OCI-LY1 (cell line): Measurements from ENCODE around the gene POLE.

Source experiments
- H2AFZ ChIP-seq: fragments of 200-600 bp; sonication (generic), shearing (Covaris generic); 2 replicates; pipeline ENCODE4 v1.6.0; 2014; ENCODE audit warnings: antibody characterized with exemption, mild to moderate bottlenecking, low read length
- H3F3A ChIP-seq: fragments of 200-600 bp; sonication (generic), shearing (Covaris generic); 2 replicates; pipeline ENCODE4 v1.6.0; 2014; ENCODE audit warnings: mild to moderate bottlenecking, antibody characterized with exemption, low read length, moderate library complexity; ENCODE audit not compliant: insufficient read depth
- H3K27ac ChIP-seq: fragments of 200-600 bp; sonication (generic); 2 replicates; pipeline ENCODE4 v1.5.1; 2014; ENCODE audit warnings: low read length, mixed run types, mild to moderate bottlenecking, low read depth; ENCODE audit not compliant: poor library complexity, severe bottlenecking
- H3K27me3 ChIP-seq: fragments of 200-600 bp; sonication (generic); 2 replicates; pipeline ENCODE4 v1.6.0; 2014; ENCODE audit warnings: antibody characterized with exemption, mild to moderate bottlenecking, low read length, moderate library complexity; ENCODE audit not compliant: insufficient read depth
- H3K36me3 ChIP-seq: fragments of 200-600 bp; sonication (generic); 2 replicates; pipeline ENCODE4 v1.6.1; 2014; ENCODE audit warnings: mild to moderate bottlenecking, antibody characterized with exemption, low read length, moderate library complexity, mixed read lengths; ENCODE audit not compliant: insufficient read depth
- H3K4me1 ChIP-seq: fragments of 200-600 bp; sonication (generic); 2 replicates; pipeline ENCODE4 v1.5.1; 2014; ENCODE audit warnings: mild to moderate bottlenecking, low read length, moderate library complexity; ENCODE audit not compliant: insufficient read depth, severe bottlenecking
- H3K4me2 ChIP-seq: fragments of 200-600 bp; sonication (generic), shearing (Covaris generic); 2 replicates; pipeline ENCODE4 v1.6.1; 2014; ENCODE audit warnings: low read length
- H3K4me3 ChIP-seq: fragments of 200-600 bp; sonication (generic); 2 replicates; pipeline ENCODE4 v1.5.1; 2014; ENCODE audit warnings: low read length, low read depth, mild to moderate bottlenecking, mixed read lengths; ENCODE audit not compliant: poor library complexity, severe bottlenecking
- H3K79me2 ChIP-seq: fragments of 200-600 bp; shearing (Covaris generic); 2 replicates; pipeline ENCODE4 v1.6.1; 2016; ENCODE audit warnings: mixed run types, low read length, mixed read lengths; ENCODE audit not compliant: insufficient read depth
- H3K9ac ChIP-seq: fragments of 200-600 bp; sonication (generic), shearing (Covaris generic); 2 replicates; pipeline ENCODE4 v1.6.1; 2014; ENCODE audit warnings: mild to moderate bottlenecking, low read length, mixed read lengths
- H3K9me2 ChIP-seq: fragments of 200-600 bp; sonication (generic), shearing (Covaris generic); 2 replicates; pipeline ENCODE4 v1.6.1; 2014; ENCODE audit warnings: low read depth, mild to moderate bottlenecking, low read length, mixed read lengths
- H3K9me3 ChIP-seq: fragments of 200-600 bp; shearing (Covaris generic); 2 replicates; pipeline ENCODE4 v1.6.1; 2014; ENCODE audit warnings: low read length, mixed read lengths
- H4K20me1 ChIP-seq: fragments of 200-600 bp; sonication (generic), shearing (Covaris generic); 2 replicates; pipeline ENCODE4 v1.6.0; 2016; ENCODE audit warnings: mild to moderate bottlenecking, low read length; ENCODE audit not compliant: insufficient read depth
- EZH2 ChIP-seq: fragments of 200-600 bp; sonication (generic), shearing (Covaris generic); IDR thresholded peaks from 2 replicates; pipeline ENCODE4 v1.8.0; 2017; ENCODE audit warnings: borderline replicate concordance, mixed run types, mild to moderate bottlenecking, antibody characterized with exemption, low read length, moderate library complexity, mixed read lengths
- TF ChIP-seq, protein P1 (sequence below): fragments of 200-600 bp; sonication (generic), shearing (Covaris generic); IDR thresholded peaks from 2 replicates; pipeline ENCODE4 v1.5.1; 2017; ENCODE audit warnings: mild to moderate bottlenecking, antibody characterized with exemption, low read length, moderate library complexity, mixed read lengths

The POLE gene

DNA sequence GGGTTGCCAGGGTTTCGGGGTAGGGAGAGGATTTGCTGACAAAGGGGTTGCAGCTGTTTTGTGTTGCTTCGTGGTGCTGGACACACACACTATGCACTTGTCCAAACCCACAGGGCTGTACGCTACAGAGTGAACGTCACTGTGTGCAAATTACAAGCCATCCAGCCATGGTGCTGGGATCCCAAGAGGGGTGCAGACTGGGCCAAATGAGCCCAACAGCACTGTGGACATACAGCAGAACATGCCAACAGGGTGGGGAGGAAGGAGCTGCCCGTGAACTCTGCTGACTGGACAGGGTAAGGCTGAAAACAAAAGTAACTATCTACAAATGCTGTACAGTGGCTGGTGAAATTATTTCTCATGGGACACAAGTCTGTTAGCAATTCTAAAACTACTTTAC, 25.2 kb downstream of the POLE start:
- Histone ChIP-seq H3F3A (no peaks in the 10 kb centered on the region), H3K36me3 (peaks cover 100% of the 10 kb centered on the region), H2AFZ (no peak overlapping the region), H3K9me2 (no peaks in the 10 kb centered on the region), H3K27me3 (no peaks in the 10 kb centered on the region), H3K9ac (no peak overlapping the region), H3K4me1 (no peaks in the 10 kb centered on the region), H3K9me3 (no peaks in the 10 kb centered on the region), H3K27ac (no peak overlapping the region), H3K4me3 (no peak overlapping the region), H4K20me1 (no peaks in the 10 kb centered on the region), H3K4me2 (no peak overlapping the region), H3K79me2 (no peaks in the 10 kb centered on the region)
- TF ChIP-seq, protein P1, sequence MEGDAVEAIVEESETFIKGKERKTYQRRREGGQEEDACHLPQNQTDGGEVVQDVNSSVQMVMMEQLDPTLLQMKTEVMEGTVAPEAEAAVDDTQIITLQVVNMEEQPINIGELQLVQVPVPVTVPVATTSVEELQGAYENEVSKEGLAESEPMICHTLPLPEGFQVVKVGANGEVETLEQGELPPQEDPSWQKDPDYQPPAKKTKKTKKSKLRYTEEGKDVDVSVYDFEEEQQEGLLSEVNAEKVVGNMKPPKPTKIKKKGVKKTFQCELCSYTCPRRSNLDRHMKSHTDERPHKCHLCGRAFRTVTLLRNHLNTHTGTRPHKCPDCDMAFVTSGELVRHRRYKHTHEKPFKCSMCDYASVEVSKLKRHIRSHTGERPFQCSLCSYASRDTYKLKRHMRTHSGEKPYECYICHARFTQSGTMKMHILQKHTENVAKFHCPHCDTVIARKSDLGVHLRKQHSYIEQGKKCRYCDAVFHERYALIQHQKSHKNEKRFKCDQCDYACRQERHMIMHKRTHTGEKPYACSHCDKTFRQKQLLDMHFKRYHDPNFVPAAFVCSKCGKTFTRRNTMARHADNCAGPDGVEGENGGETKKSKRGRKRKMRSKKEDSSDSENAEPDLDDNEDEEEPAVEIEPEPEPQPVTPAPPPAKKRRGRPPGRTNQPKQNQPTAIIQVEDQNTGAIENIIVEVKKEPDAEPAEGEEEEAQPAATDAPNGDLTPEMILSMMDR, result no peak
- TF ChIP-seq EZH2, result no peak

DNA sequence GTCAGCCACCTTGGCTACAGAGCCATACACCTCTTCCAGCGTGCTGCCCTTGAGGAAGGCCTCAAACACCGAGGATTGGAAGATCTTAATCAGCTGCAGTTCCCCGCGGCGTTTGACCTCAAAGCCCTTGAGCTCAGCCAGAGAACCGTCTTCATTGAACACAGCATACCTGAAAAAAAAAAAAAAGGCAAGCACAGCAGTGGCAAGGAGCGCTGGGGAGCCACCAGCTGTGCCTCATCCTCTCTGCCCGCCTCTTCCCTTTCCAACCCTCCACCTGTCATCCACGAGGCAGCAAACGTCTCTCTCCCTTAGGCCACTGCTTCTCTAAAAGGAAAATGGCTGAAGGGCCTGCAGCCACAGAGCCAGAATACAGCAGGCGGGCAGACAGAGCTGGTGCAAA, 26.1 kb downstream of the POLE start:
- peaks cover 100% of the 10 kb centered on the region for H3K36me3 ChIP-seq
- H2AFZ ChIP-seq, result no peak overlapping the region
- no peaks in the 10 kb centered on the region for H3K9me3 ChIP-seq
- H3K4me2 ChIP-seq, result no peak overlapping the region
- no peak overlapping the region for H3K4me3 ChIP-seq
- no peak overlapping the region for H3K9ac ChIP-seq
- no peak overlapping the region for H3K27ac ChIP-seq
- H4K20me1 ChIP-seq, result no peaks in the 10 kb centered on the region
- H3K4me1 ChIP-seq, result no peaks in the 10 kb centered on the region
- H3K27me3 ChIP-seq, result no peaks in the 10 kb centered on the region
- no peaks in the 10 kb centered on the region for H3K9me2 ChIP-seq
- no peak for TF ChIP-seq EZH2
- TF ChIP-seq, protein P1, result no peak
- no peaks in the 10 kb centered on the region for H3F3A ChIP-seq
- H3K79me2 ChIP-seq, result no peaks in the 10 kb centered on the region

DNA sequence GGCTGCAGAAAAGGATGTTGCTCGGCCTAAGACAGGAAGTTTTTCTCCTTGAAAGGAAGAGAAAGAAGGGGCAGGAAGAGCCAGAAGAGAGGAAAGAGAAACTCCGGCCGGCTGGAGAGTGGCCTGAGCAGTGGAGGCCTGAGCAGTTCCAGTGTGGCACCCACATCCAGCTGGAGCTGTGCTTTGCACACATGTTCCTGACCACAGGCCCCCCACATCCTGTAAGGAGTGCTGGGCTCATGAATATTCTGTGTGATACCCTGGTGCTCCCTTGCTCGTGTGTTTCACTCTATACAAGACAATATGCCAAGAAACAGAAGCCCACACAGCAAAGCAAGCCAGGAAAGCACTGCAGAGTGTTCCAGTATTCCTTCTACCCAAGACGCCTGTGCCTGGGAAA, 27.1 kb downstream of the POLE start:
- no peak overlapping the region for H3K4me3 ChIP-seq
- no peak overlapping the region for H2AFZ ChIP-seq
- H3F3A ChIP-seq, result no peaks in the 10 kb centered on the region
- H4K20me1 ChIP-seq, result no peaks in the 10 kb centered on the region
- H3K9me3 ChIP-seq, result no peaks in the 10 kb centered on the region
- no peaks in the 10 kb centered on the region for H3K27me3 ChIP-seq
- no peak overlapping the region for H3K9ac ChIP-seq
- no peaks in the 10 kb centered on the region for H3K9me2 ChIP-seq
- no peak overlapping the region for H3K27ac ChIP-seq
- TF ChIP-seq, protein P1, result no peak
- TF ChIP-seq EZH2, result no peak
- H3K79me2 ChIP-seq, result no peaks in the 10 kb centered on the region
- peaks cover 98% of the 10 kb centered on the region for H3K36me3 ChIP-seq
- H3K4me1 ChIP-seq, result no peaks in the 10 kb centered on the region
- H3K4me2 ChIP-seq, result no peak overlapping the region
